ENCODE measurements around the gene DCK. TPM values are rescaled to one million over a fixed set of nuclear protein-coding genes. Genes with fewer than 3 reads are reported as not detected.

DCK gene
- total and polyA plus RNA-seq, 9 of the 15 experiments (the other 6 are each of a cell fraction or from before 2014, with no cell fraction given): 11.3 to 25.8 (median 19.6) TPM

GRCh38 chr4:70984589-70984988 lies 8.9 kb upstream of the DCK start:
- intact Hi-C loops (cut with micrococcal nuclease): no loop called here
- H3K4me1 ChIP-seq (replicated peaks in 1 of 2; ENCODE audit: control insufficient read depth in 2 of 2, insufficient read depth in 2 of 2, low read length in 2 of 2): no peaks in the 10 kb centered on the region
- ATAC-seq (no peak), DNase-seq (ENCODE audit: extremely low read depth in 1 of 4, low spot score in 3 of 4) (no peak), FAIRE-seq (no peak)
- no peaks in the 10 kb centered on the region for H4K20me1 ChIP-seq (replicated peaks; ENCODE audit: control insufficient read depth, insufficient read depth, low read length)
- no peak overlapping the region for H3K9ac ChIP-seq (ENCODE audit: insufficient read depth in 1 of 2, low read depth in 2 of 2, low read length in 2 of 2)
- H3K27me3 ChIP-seq (ENCODE audit: control insufficient read depth in 2 of 2, insufficient read depth in 2 of 2, low read length in 2 of 2): no peaks in the 10 kb centered on the region
- no peak overlapping the region for H3K27ac ChIP-seq (ENCODE audit: extremely low read depth, low read depth, low read length)
- no peaks in the 10 kb centered on the region for H3K79me2 ChIP-seq (ENCODE audit: control insufficient read depth, insufficient read depth, low read length)
- peaks cover 28% of the 10 kb centered on the region for H3K36me3 ChIP-seq (ENCODE audit: control insufficient read depth, insufficient read depth, low read length)
- CTCF ChIA-PET (ENCODE audit: low intra/inter-chr PET ratio): no interaction called here
- BruUV-seq (replicated peaks): no TSS peak
- no peaks in the 10 kb centered on the region for H3K9me1 ChIP-seq (ENCODE audit: control insufficient read depth, insufficient read depth, low read length)
- no peak overlapping the region for H3K4me3 ChIP-seq
- 94% methylated on average over 1 of the region's 1 CpG for WGBS (ENCODE audit: insufficient coverage, low coverage, missing lambda C conversion rate)
- POLR2A ChIA-PET: interaction anchor here (0.6 kb wide), 1 partner anchor 57 kb away, joined by 5 read pairs; no protein-coding TSS in a partner anchor
- in situ Hi-C loops (cut with MboI): no loop called here
- no peak overlapping the region for H2AFZ ChIP-seq (ENCODE audit: low read depth, low read length)
- TF ChIP-seq SAP30 (IDR thresholded peaks at IDR 0.05; ENCODE audit: borderline replicate concordance, insufficient read depth, low read depth, low read length, poor library complexity, severe bottlenecking) (no peak), IRF1 (CRISPR knock-in tag; IDR thresholded peaks at IDR 0.05; ENCODE audit: borderline replicate concordance) (no peak), ZNF212 (CRISPR knock-in tag; IDR thresholded peaks at IDR 0.05) (no peak), ZNF444 (CRISPR knock-in tag; IDR thresholded peaks at IDR 0.05) (no peak)
- TF ChIP-seq, protein P1, sequence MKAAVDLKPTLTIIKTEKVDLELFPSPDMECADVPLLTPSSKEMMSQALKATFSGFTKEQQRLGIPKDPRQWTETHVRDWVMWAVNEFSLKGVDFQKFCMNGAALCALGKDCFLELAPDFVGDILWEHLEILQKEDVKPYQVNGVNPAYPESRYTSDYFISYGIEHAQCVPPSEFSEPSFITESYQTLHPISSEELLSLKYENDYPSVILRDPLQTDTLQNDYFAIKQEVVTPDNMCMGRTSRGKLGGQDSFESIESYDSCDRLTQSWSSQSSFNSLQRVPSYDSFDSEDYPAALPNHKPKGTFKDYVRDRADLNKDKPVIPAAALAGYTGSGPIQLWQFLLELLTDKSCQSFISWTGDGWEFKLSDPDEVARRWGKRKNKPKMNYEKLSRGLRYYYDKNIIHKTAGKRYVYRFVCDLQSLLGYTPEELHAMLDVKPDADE (conservative IDR thresholded peaks at IDR 0.05; ENCODE audit: control insufficient read depth, low read depth, low read length): no peak
- H3K4me2 ChIP-seq (ENCODE audit: insufficient read depth, low read length): no peak overlapping the region
- no peaks in the 10 kb centered on the region for H3K9me3 ChIP-seq (replicated peaks; ENCODE audit: control insufficient read depth, insufficient read depth, low read depth, low read length)
